HG03139 (cell line): Measurements from ENCODE around the gene SLK.

Source experiments
- ATAC-seq: cut with Tn5 transposase; IDR thresholded peaks from one replicate; pipeline ENCODE4 v1.9.1; 2021; ENCODE audit not compliant: unreplicated experiment

The SLK gene

DNA sequence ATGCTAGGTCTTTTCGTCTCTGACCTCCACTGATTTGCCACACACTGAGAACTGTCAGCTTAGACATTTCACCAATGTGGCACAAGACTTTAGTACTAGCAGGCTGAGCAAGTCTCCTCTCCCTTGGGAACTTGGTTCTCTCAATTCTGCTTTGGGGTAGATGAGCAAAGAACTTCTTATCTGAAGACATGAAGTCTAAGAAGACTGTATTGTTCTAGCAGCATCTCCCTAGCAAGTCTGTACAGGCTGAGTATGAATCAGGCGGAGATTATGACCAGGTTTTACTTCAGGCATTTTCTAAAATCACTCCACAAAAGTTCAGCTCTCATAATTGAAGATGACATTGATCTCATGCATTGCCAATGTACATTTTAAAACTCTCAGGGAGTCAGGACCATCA, 25.1 kb upstream of the SLK start:
- ATAC-seq, result no peak

DNA sequence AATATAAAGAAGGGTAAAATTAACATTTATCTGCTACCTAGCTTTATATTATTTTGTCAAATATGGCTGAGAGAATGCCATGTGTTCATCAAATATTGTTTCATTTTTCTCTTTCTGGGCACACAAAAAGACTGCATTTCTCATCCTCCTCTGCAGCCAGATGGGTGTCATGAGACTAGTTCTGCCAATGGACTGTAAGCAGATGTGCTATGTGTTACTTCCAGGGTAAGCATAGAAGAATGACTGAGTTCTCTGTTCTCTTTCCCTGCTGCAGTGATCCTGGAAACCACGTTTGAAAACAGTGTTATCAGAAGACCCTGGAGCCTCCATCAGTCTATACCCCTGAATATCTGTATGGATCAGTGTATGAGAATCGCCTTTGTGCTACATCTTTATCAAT, 24.1 kb upstream of the SLK start:
- ATAC-seq, result no peak

DNA sequence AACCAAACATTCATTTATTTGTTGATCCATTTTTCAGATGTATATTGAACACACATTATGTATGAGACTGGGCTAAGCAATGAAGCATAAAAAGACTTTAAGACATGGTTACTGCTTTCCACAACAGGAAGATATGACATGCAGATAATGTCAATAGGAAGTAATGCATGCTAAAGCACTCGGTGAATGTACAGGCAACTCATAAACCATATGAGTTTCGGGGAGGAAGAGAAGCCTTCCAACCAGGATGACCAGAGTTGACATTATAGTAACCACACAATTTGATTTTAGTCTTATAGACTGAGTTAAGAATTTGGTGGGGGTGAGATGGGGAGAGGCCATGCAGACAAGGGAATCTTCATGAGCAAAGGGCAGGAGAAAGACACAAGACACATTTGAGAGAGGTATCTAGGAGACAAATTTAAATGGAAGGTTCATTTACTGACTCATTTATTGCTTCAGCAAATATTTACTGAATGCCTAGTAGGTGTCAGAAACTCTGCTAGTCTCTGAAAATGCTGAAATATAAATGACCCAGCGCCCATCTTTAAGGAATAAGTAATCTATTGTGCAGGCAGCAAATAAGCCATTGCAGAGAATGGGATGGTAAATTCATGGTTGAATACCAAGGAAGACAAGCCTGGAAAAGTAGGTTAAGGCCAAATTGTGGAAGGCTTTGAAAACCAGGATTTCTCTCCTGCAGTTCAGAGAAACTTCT, 19.0 kb upstream of the SLK start:
- no peak for ATAC-seq

DNA sequence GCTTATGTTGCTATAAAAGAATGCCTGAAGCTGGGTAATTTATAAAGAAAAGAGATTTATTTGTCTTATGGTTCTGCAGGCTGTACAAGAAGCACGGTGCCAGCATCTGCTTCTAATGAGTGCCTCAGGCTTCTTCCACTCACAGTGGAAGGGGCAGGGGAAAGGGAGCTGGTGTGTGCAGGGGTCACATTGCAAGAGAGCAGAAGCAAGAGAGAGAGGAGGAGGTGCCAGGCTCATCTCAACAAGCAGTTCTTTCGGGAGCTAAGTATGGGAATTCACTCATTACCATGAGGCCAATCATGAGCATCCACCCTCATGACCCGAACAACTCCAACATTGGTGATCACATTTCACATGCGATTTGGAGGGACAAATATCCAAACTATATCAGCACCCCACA, 17.2 kb upstream of the SLK start:
- ATAC-seq, result no peak

DNA sequence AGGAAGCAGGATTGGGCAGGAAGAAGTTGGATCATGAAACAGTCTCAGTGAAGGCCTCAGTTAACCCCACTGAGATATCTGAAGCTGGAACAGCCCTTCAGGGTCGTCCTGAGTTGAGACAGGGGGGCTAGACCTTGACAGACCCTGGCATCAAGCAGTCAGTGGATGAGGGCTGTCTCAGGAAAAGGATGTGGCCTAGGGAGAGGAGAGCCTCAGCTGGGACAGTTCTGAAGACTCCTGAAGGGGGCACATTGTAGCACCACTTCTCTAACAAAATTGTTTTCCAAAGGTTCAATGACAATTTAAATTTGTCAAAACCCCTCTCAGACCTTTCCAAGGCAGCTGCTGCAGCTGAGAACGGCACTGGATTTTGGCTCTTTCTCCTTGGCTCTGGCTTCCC, 15.8 kb upstream of the SLK start:
- no peak for ATAC-seq

DNA sequence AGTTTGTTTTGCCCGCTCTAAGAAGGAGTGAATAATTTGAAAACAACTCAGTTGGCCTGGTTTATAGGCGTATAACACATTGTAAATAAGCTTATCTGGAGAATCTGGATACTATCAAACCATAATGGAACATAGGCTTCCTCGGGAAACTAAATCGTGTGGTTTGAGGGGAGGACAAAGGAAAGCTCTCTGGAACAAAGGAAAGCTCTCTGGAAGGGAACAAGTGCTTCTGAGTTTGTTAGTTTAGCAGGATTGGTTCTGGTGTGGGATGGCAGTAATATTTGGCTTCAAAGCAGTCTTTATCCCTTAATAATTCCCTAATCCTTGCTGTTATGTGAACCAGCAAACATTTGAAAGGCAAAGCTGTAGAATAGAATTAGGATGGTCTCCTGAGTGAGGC, 15.0 kb upstream of the SLK start:
- ATAC-seq, result no peak

DNA sequence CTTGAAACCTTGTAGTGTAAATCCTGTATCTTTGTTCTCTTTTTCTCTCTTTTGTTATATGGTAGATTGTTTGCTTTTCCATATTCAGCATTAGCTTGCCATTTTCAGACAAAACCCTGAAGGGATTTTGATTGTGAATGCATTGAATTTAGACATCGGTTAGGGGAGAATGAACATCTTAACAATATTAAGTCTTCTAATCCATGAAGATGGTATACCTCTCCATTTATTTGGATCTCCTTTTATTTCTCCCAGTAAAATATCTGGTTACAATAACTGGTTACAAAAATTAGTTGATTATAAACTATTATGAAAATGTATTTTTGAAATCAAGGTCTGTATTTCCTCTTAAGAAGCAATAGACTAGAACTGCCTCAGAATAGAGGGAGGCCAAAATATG, 12.4 kb upstream of the SLK start:
- no peak for ATAC-seq

DNA sequence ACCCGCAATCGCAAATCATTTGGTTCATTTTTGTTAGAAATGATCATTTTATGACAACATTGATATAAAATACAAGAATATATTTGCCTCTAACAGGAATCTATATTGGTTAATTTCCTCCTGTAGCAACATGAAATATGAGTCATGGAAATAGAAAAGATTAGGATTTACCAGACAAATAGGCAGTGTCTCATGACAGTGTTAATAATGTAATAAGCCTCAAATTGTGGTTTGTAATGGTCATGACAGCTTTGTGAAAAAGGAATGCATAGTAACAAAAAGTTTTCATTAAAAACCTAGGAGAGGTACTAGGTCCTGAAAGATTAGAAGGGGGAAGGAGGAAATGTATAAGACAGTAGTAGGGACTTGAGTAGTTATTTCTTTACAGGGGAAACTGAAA, 7.9 kb upstream of the SLK start:
- no peak for ATAC-seq

DNA sequence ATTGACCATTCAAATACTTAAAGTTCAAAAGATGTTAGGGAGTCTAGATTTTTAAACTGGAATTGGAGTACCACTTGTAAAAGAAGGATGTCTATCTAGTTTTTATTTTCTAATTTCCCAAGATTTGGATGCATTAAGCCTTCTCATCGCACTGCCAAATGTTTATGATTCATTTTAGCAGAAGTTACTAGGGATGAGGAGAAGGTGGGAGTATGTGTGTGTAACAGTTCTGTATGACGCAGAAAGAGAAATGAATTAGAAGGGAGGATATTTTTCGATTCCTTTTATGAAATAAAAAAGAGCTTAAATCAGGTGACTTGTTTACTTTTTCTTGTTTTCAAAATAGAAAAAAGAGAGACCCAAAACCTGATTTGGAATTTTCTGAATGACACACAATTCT, 6.8 kb upstream of the SLK start:
- no peak for ATAC-seq

DNA sequence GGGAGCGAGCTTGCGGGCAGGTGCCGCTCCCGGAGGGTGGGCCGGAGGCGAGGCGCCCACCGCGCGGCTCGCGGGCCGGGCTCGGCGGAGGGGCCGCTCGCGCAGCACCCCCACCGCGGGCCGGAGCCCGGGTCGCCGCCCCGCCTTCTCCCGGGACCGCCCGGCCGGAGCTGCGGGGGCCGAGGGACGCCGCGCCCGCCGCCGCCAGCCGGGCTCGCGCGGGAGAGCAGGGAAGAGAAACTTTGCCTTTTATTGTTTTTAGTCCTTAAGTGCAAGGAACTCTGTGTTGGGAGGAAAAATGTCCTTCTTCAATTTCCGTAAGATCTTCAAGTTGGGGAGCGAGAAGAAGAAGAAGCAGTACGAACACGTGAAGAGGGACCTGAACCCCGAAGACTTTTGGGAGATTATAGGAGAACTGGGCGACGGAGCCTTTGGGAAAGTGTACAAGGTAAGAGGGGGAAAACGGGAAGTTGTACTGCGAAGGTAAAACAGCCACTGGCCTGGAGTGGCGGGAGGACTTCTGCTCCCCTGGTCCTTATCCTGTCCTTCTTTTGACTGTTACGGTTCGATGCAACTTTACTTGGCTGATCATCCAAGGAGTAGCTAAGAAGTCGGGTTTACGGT, 620 bp downstream of the SLK start:
- ATAC-seq, result peak; percentile 33

DNA sequence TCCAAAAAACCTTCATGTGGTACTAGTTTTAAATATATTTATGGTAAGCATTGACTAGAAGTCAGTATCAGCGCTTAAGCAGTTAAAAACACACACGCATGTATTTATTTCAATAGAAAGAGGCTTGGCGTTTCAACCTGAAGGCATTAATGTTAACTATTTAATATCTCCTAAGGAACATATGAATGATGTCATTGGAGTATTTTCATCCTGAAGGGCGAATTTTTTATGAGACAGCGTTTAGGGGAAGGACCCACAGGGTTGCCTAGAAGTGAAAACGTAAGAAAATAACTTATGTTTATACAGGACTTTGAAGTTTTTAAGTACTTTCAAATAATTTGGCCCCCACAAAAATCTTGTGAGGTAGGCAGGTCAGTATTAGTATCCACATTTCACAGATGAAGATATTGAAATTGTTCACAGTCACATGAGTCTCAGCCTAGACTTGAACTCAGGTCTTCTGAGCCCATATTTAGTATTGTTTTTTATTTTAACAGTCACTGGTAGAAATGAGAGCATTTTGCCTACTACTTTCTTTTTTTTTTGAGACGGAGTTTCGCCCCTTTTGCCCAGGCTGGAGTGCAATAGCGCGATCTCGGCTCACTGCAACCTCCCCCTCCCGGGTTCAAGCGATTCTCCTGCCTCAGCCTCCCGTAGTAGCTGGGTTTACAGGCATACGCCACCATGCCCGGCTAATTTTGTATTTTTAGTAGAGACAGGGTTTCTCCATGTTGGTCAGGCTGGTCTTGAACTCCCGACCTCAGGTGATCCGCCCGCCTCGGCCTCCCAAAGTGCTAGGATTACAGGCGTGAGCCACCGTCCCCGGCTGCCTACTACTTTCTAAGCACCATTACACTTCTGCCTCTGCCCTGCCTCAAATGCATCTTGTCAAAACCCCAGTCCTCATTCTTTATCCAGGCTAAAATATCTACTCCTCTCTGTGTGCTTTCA, 1.8 kb downstream of the SLK start:
- ATAC-seq, result no peak

DNA sequence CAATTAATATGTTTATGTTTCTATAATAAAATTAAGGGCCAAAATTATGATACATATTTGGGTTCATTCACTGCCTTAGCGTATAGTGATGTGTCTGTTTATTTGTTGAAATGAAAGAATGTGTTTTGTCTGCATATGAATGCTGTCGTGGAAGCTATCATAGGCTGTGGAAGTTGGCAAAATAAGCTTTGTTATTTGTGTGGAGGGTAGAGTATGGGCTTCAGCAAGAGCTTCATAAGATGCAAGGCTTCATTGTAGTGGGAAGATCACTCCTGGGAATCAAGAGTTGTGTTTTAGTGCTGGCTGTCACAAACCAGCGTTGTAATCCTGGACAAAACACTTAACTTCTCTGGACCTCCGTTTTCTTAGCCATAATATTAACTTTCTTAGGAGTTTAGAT, 2.5 kb downstream of the SLK start:
- ATAC-seq, result no peak

DNA sequence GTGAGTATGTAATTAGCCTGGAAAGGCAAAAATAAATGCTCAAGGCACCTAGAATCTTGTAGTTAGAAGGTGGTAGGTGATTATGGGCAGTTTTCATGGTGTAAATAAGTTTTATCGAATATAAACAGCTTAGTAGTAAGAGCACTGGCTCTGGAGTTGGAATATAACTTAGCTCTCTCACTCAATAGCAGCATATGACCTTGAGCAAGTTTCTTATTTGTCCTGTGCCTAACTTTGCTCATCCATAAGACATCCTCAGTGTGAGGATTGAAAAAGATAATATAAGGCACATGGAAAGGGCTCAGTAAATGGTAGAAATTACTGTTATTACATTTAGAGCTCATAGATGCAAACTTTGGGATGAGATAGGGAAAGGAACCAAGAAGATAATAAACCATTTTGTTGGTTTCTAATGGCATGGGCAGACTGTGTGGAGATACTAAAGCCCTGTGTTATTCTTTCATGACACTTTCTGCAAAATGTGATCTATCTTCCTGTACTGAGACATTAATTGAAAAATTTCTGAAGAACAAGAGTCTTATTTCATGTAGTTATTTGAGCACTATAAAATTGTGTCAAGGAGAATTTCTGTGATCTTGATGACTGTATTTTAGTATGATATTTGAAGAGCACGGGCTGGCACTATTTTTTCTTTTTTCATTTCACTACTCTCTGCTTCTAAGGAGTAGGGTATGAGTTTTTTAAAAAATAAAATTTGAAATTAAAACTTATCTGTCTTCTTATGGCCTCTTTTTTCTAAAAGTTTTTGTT, 3.1 kb downstream of the SLK start:
- no peak for ATAC-seq

DNA sequence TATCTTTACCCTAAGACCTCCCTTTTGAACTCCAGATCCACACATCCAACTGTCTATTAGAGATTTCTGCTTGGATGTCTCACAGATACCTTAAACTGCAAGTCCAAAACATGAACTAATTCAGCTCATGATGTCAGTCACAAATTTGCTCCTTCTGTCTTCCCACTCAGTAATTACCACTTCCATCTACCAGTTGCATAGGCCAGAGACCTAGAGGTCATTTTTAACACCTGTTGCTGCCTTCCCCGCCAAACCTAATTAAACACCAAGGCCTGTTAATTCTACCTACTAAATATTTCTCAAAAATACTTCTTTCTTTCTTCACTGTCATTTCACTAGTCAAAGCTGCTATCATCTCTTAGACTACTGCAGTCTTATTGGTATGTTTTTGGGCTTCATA, 8.2 kb downstream of the SLK start:
- ATAC-seq, result no peak

DNA sequence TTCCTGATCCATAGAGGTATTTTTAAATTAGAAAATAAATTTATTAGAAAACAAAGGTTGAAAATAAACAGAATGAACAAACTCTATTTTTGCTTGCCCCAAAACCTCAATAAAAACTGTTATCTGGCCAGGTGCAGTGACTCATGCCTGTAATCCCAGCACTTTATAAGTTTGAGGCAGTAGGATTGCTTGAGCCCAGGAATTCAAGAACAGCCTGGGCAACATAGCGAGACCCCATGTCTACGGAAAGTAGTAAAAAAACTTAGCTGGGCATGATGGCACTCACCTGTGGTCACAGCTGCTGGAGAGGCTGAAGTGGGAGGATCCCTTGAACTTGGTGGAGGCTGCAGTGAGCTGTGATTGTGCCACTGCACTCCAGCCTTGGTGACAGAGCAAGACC, 10.3 kb downstream of the SLK start:
- ATAC-seq, result no peak

DNA sequence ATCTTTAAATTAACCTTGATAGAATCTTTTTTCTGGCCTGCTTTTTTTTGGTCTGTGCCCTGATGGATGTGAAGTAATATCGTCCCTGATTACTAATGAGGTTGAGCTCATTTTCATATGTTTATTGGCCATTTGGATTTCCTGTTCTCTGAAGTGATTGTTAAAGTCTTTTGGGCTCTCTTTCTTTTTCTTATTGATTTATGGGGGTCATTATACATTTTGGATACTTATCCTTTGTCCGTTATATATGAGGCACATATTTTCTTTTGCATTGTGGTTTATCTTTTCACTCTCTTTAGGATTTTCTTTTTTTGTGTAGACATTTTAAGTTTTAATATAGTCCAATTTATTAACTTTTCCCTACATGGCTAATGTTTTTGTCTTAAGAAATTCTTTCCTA, 12.6 kb downstream of the SLK start:
- ATAC-seq, result no peak

DNA sequence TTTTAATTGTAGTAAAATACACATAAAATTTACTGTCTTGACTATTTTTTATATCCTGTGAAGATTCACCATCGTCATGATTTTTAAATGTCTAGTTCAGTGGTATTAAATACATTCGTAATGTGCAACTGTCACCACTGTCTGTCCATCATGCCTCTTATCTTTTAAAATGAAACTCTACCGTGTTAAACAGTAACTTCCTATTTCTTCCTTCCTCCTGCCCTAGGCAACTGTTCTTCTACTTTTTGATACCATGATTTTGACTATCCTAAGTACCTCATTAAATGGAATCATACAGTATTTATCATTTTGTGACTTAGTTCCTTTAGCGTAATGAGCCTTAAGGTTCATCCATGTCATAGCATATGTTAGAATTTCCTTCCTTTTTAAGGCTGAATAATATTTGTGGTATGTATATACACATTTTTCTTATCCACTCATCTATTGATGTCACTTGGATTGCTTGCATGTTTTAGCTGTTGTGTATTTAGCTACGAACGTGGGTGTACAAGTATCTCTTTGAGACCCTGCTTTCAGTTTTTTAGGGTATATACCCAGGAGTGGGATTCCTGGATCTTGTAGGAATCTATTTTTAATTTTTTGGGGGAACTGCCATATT, 13.5 kb downstream of the SLK start:
- no peak for ATAC-seq

DNA sequence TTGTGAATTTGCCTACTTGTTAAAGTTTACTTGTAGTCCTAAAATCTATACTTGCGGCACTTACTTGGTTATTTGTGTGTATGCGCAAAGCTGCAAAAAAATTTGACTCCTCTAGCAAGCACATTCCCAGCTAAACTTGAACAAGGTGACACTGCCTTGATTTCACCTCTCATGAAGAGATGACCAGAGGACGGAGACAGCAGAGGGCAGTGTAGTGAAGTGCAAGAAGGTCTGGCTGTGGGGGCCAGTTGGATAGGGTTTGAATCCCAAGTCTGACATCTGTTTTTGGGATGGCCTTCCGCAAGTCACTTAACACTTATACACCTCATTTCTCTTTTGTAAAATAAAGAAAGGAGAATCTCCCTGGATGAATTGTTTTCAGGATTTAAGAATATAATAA, 15.7 kb downstream of the SLK start:
- no peak for ATAC-seq

DNA sequence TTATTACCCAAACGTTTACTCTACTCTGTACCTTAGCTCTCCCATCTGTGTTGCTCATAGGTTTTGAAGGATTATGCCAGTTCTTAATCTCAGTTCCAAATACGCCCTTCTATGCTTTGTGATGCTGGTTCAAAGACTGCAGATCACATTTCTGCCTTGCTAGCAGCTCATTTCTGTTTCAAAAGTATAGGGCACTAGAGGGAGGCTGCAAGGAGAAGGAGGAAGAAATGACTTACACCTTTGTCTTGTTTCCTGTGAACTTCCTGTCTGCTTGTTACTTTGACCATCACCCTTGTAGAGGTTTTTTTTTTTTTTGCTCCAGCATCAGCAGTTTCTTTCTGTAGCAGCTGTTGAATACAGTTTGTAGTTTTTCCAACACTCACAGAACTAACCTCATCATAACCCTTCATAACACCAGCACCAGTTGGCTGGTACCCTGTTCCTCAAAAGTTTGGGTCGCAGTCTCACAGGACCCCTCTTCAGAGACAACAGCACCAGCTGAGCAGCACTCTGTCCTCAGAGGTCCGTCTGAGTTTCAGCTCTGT, 16.5 kb downstream of the SLK start:
- peak; percentile 89 for ATAC-seq

DNA sequence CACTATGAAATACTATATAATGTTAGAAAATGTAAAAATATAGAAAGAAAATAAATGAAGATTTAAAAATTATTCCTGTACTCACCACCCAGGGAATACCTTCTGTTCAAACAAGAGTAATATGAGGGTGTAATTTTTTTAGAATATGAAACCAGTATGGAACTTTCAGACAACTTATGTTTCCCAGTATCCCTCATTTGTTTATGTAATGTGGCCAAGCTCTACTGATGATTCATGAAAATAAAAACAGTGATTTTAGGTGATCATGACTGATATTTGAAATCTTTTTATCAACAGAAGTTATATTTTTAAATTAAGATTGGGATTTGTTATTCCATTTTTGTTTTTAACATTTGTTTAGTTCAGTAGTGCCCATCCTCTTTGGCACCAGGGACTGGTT, 18.8 kb downstream of the SLK start:
- no peak for ATAC-seq

DNA sequence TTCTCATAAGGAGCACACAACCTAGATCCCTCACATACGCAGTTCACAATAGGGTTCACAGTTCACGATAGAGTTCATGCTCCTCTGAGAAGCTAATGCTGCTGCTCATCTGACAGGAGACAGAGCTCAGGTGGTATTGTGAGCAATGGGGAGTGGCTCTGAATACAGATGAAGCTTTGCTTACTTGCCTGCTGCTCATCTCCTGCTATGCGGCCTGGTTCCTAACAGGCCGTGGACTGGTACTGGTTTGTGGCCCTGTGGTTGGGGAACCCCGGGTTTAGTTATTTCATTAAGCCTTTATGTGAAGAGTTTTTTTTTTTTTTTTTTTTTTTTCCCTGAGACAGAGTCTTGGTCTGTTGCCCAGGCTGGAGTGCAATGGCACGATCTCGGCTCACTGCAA, 19.4 kb downstream of the SLK start:
- no peak for ATAC-seq
